HEK293T (cell line): ENCODE measurements around the gene GHITM.

Experiments used
- ARNT ChIP-seq: fragments of 450-650 bp; IDR thresholded peaks from 2 replicates; pipeline ENCODE4 v1.6.1; 2017; ENCODE audit warnings: mild to moderate bottlenecking
- BHLHE40 ChIP-seq: fragments of 450-650 bp; IDR thresholded peaks from 2 replicates; pipeline ENCODE4 v1.6.1; 2016; ENCODE audit warnings: mild to moderate bottlenecking, moderate library complexity, borderline replicate concordance
- ELF4 ChIP-seq: fragments of 450-650 bp; IDR thresholded peaks from 2 replicates; pipeline ENCODE4 v1.6.1; 2017; ENCODE audit warnings: antibody characterized with exemption
- FOXM1 ChIP-seq: fragments of 450-650 bp; IDR thresholded peaks from 2 replicates; pipeline ENCODE4 v1.6.1; 2017; ENCODE audit warnings: mild to moderate bottlenecking, borderline replicate concordance
- L3MBTL2 ChIP-seq: fragments of 450-650 bp; conservative IDR thresholded peaks from 2 replicates; pipeline ENCODE4 v1.6.1; 2016; ENCODE audit warnings: mild to moderate bottlenecking
- LEF1 ChIP-seq: fragments of 450-650 bp; IDR thresholded peaks from 2 replicates; pipeline ENCODE4 v1.6.1; 2017; ENCODE audit warnings: mild to moderate bottlenecking, borderline replicate concordance
- NFRKB ChIP-seq: fragments of 450-650 bp; IDR thresholded peaks from 2 replicates; pipeline ENCODE4 v1.6.1; 2016; ENCODE audit warnings: mild to moderate bottlenecking, moderate library complexity
- SP1 ChIP-seq: fragments of 450-650 bp; IDR thresholded peaks from 2 replicates; pipeline ENCODE4 v1.6.1; 2017
- SUZ12 ChIP-seq: fragments of 450-650 bp; IDR thresholded peaks from 2 replicates; pipeline ENCODE4 v1.6.1; 2016; ENCODE audit warnings: mild to moderate bottlenecking
- TARDBP ChIP-seq: fragments of 450-650 bp; IDR thresholded peaks from 2 replicates; pipeline ENCODE4 v1.6.1; 2016
- ZNF384 ChIP-seq: fragments of 450-650 bp; IDR thresholded peaks from 2 replicates; pipeline ENCODE4 v1.6.1; 2016

GRCh38 chr10:84159076-84159685, 19.9 kb downstream of the GHITM start:
- TF ChIP-seq L3MBTL2 (no peak), ELF4 (no peak), NFRKB (no peak), SP1 (no peak), LEF1 (no peak), ZNF384 (no peak), FOXM1 (no peak), TARDBP (no peak), SUZ12 (no peak), BHLHE40 (no peak), ARNT (no peak)
